Measurements from ENCODE around the gene SOX18.

Gene SOX18

DNA sequence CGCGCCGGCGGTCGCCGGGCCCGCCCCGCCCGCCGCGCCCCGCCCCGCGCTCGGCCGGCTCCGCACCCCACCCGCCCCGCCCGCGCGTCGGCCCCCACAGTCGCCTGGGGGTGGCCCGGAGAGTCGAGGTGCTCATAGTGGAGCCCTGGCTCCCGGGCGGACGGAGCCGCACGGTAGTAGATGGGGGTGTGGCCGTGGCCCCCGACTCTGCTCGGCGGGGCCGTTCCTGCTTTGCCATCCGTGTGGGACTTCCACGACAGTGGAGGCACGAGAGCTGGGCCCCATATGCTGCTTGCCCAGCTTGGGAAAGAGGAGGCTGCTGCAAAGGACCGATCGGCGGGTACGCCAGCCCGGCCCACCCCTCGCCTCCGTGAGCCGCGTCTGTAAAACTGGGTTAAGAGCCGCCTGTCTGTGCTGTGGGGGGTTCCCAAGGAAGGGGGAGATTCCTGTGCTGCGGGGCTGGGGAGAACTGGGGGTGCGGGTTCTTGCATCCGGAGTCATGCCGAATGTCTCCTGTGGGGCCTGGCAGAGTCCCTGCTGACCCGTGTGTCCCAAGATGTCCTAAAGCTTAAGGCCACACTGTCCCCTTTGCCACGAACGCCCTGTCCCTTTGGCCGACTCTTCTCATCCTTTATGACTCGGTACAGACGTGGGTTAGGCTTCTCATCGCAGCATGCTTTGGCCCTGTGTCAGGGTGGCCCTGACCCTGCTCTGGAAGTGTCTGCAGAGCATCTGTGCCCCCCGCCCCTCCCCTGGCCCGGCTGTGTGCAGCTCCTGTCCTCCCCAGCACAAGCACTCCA is 30.8 kb upstream of the SOX18 start, which contains the start of gene OPRL1:
Gene OPRL1, plus strand, starts transcription at position 70 of the 800 bp plus-strand sequence. CDS start 12,639 bp downstream, outside the sequence.
- no peak for DNase-seq

DNA sequence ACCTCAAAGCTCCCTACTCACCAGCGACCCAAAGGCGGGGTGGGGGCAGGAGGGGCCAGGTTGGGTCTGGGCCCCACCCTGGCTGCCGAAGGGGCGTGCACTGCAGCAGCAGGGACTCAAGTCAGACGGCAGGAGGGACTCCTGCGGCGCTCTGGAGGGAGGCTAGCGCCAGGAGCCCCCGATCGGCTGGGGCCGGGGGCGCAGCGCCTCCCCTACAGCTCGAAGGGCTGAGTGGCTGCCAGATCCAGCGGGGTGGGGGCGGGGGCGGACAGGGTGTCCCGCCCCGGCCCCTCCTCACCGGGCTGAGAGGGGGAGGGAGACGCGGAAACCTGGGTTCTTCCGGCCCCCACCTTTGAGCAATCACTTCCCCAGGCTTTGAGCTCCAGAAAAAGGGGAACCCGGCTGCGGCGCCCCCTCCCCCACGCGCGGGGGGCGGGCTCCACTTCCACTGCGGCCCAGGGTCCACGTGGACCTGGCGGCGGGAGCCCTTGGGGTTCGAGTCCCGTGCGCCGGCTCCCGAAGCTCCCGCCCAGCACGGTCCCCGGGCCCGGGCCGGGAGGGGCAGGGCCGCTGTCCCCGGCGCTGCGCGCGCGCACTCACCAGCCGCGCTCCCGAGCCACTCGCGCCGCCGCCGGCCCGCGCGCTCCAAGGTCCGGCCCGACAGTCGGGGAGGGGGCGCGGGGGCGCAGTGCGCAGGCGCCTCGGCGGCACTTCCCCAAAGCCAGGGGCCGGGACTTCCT is 30.0 kb upstream of the SOX18 start, which contains the start of gene RGS19:
Gene RGS19, minus strand, starts transcription at position 246 of the 740 bp plus-strand sequence. CDS start 2,632 bp downstream, outside the sequence.
- peak; percentile 69 for DNase-seq

DNA sequence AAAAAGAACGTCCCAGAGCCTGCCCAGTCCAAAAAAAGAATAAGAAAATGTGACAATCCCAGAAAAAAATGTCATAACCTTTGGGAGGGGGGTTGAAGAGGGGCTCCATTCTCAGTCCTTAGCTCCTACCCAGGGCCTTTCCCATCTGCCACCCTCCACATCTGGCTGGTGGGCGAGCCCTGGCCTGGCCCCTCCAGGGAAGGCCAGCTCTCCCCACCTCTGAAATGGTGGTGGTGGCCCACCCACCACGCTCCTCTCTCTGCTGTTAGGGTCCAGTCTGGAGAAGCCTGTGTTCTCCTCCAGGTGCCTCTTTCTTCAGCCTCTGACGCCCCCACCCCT is 29.5 kb upstream of the SOX18 start:
- no peak for DNase-seq

DNA sequence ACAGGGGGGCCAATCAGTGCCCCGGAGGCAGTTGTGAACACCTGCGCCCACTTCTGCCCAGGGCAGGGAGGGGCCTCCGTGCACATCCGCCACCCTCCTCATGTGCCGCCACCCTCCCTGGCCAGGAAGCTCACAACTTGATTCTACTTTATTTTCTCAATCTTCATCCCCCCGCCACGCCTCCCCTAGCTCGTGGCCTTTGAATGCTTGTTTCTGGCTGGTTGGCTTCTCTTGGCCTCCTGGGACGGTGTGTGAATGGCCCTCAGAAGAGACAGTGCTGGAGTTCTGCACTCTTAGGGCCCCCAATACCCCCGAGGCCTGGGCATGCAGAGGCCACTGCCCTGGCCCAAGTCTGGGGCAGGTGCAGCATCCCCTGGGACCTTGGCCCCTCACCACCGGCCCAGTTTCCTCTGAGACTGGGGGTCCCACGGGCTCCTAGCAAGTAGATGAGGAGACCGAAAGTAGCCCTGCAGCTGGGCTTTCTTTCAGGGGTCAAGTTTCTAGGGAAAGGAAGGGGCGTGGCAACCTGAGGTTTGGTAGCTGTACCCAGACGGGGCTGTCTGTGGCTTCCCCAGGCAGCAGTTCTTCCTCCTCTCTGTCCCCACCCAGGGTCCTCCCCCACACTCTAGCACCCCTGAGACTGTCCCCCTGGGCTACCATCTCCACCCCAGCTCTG is 28.6 kb upstream of the SOX18 start:
- DNase-seq: no peak

DNA sequence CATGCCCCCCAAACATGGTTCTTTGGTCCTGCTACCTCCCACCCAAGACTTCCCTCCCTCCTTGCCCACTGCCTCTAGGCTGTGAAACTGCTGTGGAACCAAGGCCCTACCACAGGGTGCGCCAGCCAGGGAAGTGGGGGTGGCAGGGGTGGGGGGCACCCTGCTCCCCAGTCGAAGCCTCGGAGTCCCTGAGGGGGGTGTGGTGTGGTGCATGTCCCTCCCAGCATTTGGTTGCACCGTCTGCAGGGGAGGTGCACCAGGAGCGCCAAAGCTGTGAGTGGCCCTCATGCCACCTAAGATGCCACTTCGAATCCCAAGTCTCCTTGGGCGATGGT is 28.1 kb upstream of the SOX18 start:
- DNase-seq: no peak

DNA sequence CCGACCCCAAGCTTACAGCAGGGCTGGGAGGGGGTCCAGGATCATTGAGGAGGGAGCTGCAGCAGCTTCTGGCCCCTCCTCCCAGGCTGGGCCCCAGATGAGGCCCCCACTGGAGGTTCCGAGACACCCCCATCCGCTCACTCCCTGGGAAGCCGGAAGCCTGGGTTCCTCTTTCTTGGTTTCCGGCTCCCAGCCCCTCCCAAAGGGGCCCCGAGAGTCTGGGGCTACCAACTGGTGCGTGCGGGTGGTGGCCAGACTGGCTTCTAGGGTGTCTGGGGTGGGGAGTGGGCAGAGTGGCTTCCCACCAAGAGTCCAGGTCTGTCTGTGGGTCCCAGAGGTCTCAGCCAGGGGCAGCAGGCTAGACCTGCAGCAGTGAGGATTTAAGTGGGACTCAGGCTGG is 27.7 kb upstream of the SOX18 start:
- no peak for DNase-seq

DNA sequence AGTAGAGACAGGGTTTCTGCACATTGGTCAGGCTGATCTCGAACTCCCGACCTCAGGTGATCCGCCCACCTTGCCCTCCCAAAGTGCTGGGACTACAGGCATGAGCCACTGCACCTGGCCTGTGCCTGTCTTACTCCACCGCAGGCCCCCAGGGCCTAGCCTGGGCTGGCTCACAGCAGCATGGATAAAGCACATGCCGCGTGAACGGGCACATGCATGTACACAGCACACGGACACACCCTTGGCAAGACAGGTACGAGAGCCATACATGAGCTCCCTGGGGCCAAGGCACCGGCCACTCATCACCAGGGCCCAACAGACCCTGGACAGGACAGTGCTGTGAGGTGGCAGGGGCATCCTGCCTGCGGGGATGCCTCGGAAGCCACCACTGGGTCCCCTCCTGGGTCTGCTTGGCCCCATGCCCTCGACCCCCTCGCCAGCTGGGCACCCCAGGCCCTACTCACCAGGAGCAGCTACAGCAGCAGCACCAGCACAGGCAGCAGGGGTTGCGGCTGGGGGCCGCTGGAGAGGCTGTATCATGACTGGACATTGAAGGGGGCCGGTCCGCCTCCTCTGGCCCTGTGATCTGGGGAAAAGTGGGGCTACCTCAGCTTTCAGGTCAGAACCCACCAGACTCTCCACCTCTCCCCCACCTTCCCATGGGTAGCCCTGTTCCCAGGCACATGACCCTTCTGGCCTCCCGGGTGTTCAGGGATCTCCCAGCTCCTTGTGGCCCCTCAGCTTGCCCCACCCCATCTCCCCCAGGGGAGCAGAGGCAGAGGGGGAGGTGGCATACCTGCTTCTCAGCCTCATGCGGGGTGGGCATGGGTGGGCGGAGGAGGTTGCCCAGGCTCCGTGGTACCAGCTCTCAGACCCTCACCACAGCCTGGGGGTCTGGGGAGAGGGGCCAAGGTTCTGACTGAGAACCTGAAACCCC is 26.9 kb upstream of the SOX18 start:
- DNase-seq: no peak

DNA sequence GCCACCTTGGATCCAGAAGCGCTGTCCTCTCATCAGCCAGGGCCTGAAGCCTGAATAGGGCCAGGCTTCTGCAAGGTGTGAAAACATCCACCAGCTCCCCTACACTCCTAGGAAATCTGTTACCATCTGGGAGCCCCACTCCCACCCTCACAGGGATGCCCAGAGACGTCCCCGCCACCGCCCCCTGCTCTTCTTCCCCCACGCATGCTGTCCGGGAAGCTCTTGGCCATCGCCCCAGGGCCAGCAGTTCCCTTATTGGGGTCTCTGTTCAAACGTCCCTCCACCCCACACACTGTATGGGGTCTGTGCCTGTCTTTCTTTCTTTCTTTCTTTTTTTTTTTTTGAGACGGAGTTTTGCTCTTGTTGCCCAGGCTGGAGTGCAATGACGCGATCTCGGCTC is 26.1 kb upstream of the SOX18 start:
- no peak for DNase-seq

DNA sequence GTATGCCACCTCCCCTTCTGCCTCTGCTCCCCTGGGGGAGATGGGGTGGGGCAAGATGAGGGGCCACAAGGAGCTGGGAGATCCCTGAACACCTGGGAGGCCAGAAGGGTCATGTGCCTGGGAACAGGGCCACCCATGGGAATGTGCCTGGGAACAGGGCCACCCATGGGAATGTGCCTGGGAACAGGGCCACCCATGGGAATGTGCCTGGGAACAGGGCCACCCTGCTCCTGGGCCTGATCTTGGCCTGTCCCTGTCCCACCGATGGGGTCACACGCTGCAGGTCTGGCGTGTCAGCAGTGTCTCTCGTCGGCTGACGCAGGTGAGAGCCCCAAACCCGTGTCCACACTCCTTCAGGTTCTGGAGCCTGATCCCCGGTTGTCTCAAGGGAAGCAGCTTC is 25.5 kb upstream of the SOX18 start:
- no peak for DNase-seq

DNA sequence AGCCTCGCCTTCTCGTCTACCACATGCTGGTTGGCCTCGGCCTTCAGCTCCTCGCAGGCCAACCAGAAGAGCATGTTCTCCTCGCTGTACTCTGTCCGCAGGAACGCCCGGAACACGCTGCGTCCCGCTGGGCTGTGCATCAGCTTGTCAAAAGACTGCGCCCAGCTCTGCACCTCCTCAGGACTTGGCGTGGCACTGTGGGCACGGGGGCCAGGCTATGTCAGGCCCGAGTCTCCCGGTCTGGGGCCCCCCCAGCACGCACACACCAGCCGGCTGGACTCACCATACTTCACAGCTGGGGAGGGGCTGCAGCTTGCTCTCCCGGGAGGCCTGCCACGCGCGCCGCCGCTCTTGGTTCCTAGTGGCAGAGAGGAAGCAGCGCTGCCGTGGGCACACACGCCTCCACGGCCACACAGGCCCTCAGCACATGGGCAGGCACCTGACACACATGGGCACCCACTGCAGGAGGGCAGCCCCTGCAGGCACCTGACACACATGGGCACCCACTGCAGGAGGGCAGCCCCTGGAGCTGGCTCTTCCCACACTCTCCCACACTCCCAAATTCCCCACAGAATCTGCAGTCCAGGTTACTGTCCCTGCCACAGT is 24.8 kb upstream of the SOX18 start:
- DNase-seq: no peak

DNA sequence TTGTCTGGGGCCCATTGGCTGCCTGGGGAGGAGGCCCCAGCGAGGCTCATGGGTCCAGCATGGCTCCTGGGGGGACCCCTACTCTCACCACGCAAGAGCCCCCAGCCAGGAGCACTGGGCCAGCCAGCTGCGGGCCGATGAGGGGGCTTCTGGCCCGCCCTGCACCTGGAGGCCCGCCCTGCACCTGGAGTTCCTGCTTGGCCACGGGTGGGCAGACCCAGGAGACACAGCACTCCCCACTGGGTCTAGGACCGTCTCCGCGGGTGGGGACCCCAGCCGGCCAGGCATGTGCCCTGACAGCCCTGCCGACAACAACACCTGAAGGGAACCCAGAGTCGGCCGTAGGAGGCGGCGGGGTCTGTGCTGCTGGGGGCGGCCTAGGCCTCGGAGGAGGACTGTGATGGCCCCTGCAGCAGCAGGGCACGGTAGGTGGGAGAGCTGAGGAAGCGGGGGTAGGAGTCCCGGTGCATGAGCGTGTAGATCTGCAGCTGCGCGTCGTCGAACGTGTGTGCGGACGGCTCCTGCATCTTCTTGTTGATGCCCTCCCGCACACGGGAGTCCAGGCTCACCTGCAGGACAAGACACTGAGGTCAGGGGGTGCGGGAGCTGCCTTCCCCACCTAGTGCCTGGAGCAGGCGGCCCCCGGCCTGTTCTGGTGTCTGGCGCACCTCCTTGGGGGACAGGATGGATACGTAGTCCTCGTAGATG is 24.2 kb upstream of the SOX18 start:
- DNase-seq: no peak

DNA sequence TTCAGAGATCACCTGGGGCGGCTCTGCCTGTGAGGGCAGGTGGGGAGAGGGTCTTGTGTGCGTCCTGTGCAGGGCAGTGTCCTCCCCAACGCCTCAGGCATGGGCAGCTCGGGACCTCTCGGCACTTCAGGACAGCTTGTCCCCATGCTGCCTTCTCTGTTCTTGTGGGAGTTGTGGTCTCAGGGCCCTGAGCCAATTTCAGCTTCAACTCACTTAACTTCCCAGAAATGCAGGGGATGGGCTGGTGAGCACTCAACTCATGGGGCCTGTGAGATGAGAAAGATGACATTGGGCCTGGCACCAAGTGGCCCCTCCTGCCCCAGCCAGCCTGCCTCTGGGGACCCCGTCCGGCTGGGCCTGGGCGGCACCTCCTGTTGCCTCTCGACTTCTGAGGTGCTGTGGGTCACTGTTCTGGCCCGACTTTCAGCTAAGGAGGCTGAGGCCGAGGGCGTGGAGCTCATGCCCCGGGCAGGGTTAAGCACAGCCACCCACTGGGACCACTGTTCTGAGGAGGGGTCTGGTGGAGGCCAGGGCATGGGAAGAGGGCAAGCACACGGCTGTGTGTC is 23.1 kb upstream of the SOX18 start:
- no peak for DNase-seq

DNA sequence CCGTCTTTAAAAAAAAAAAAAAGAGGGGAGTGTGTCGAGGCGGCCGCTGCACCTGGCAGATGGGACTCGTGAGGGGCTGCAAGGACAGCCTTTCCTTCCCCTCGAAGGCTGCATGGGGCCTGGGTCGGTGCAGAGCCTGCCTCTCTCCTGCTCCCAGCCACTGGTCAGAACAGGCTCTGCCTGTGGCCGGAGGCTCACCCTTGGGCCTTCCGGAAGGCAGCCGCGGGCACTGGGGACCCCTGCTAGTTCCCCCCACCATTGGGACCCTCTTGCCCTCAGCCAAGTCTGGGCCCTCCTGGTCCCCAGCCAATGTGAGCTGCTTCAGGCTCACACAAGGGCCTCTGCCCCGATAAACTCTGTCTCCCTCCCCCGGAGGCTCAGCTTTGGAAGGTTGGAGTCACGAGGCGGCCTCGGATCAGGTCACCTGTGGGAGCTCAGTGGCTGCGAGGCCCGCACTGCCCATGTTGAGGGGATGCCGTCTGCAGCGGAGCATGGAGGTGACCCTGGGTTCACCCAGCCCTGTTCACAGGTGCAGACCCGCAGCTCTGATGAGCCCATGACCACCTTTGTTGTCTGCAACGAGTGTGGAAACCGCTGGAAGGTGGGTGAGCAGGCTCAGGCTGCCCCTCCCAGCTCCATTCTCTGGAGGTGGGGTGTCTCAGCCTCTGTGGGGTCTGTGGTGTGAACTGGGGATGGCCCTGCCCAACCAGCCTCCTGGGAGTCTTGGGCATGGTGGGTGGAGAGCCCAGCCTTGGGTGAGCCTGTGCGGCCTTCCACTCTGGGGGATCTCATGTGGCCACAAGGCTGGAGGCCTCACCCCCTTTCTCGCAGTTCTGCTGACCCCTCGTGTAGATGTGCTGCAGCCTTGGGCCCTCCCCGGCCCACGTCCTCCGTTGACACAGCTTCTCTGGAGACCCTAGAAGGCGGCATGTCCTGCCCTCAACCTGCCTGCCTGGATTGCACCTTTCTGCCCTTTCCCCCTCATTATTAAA is 22.2 kb upstream of the SOX18 start:
- no peak for DNase-seq

DNA sequence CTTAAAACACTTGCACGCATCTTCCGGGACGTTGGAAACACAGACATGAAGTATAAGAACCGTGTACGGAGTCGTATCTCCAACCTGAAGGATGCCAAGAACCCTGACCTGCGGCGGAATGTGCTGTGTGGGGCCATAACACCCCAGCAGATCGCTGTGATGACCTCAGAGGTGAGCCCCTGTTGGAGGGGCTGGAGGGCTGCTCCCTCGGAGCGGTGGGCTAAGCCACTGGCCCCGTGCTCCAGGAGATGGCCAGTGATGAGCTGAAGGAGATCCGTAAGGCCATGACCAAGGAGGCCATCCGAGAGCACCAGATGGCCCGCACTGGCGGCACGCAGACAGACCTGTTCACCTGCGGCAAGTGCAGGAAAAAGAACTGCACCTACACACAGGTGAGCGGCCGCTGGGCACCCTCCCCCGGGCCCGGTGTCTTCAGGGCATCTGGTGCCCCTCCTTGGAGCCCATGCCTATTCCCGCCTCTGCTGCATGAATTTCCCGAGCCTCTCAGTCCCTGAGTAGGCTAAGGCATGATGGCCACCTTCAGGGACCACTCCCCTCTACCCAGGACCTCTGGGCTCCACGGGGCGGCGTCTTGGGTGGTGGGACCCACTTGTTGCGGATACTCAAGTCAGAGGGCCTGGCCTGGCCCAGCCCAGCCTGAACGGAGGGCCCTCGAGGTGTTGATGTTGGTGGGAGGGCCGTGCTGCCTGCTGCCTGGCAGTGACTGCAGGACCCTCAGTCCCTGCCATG is 21.0 kb upstream of the SOX18 start:
- no peak for DNase-seq

DNA sequence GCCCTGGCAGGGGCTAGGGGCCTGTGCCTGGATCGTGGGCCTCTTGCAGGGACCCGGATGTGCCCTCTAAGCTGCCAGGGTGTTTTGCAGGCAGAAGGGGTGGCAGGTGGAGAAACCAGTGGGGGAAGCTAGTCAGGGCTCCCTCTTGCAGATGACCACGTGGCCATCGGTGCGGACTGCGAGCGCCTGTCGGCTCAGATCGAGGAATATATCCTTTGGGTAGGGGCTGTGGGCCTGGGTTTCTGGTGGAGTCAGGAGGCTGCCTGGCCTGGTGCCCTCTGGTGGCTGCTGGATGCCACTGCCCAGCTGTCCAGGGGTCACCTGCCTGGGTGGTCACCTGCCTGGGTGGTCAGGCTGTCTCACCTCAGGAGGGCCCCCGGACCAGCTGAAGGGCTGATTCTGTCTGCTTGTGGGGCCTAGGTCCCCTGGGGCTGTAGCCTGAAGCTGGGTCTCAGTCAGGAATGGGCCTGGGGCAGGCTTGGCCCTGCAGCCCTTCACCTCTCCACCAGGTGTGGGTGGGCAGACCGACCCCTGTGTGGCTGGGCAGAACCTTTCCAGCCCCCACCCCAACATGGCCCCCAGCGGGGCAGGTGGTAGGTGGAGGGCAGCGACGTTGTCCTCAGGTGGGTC is 20.3 kb upstream of the SOX18 start:
- no peak for DNase-seq

DNA sequence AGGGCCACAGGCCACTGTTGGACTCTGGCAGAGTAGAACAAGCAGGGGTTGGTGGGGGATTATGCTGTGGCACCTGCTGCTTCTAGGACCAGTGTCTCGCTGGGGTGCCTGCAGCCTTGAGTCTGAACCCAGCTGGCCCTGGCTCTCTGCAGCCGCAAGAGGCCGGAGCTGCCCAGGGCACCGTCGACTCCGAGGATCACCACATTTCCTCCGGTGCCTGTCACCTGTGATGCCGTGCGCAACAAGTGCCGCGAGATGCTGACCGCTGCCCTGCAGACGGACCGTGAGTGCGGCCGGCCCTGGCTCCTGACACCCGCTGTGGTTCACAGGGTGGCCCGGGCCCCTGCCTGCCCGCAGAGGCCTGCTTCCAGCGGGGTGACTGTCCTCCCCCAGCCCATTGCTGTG is 19.8 kb upstream of the SOX18 start:
- DNase-seq: no peak

DNA sequence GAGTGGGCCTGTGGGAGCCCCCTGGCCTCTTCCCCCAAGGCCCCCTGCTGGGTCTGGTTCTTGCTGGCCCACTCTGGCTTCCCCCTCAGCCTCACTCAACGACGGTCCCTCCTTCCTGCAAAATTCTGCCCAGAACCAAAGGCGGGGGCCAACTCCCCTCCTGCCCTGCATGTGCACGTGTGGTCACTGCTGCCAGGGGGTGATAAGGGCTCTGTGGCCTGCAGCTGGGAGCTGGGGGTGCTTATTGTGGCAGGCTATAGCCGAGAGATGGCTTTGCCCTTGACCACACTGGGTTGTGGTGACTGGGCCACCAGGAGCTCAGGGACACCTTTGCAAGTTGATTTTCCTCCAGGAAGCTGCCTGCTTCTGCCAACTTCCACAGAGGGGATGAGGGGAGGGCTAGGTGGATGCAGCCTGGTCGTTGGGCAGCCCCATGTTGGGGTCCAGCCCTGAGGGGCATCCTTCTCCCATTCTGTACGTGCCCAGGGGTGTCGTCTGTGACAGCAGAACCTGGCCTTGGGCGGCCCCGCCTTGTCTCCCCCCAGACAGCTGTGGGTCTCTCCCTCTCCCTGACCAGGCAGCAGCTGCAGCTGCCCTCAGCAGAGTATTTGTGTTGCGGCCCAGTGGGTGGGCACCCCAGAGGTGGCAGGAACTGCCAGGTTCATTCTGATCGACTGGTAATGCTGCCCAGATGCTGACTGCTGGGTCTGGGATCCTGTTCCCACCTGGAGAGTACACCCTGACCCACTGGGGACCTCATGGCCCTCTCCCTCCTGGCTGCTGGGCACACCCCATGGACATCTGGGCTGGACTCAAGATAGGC is 19.2 kb upstream of the SOX18 start:
- DNase-seq: no peak
